SH-SY5Y (cell line): ENCODE results near the gene ATF5.

Experiments used
- GATA2 ChIP-seq: IDR thresholded peaks from 2 replicates; pipeline ENCODE4 v1.6.1; 2011; ENCODE audit warnings: mild to moderate bottlenecking, low read depth, low read length
- GATA3 ChIP-seq: IDR thresholded peaks from 2 replicates; pipeline ENCODE4 v1.6.1; 2011; ENCODE audit warnings: low read depth, mild to moderate bottlenecking, low read length, moderate library complexity

Gene ATF5

DNA sequence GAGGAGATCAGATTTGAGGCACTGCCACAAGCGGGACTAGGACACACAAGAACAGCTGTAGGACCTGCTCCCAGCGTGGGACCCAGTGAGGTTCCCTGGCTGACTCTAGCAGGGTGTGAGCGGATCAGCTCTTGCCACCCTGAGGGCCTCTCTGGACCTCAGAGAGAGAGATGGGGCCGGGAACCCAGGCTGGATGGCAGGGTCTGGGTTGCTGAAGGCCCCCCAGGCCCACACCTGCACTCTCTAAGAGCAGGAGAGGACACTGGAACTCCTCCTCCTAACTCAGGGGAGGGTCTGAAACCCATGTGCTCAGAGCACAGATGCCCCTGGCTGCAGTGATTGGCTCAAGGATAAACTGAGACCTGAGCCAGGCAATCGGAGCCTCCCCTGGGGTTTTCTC lies 18.8 kb upstream of the ATF5 start:
- no peak for TF ChIP-seq GATA2
- no peak for TF ChIP-seq GATA3

DNA sequence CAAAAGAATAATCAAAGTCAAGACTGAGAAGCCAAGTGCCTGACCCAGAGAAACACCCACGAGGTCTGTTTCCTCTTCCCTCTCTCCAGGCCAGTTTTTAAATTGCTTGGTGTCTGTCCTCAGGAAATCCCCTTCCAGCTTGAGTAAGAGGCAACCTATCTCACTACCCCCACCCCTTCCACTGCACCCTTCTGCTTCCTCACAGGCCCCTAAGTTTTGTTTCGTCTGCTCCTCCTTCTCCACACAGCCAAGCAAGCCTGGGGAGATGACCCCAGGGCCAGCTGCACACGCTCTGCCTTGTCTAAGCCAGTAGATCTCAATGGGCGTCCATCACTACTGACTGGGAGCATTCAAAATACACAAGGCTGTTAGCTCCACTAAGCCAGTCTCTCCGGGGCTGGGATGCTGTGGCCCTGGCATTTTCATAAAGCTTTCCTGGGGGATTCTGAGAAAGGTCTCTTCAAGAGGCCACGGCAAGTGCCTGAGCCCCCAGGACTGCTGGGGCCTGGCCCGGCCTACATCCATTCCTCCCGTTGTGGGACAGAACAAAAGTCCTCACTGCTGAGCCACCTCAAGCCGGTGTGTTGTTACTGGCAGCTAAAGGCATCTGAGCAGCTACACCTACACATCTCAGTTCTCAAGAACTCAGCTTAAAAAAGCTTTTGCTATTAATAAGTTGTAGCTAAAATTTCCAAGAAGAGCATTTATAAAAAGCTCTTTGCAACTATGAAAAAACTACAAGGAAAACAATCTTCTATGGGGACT lies 17.4 kb upstream of the ATF5 start:
- TF ChIP-seq GATA2 (no peak), GATA3 (no peak)

DNA sequence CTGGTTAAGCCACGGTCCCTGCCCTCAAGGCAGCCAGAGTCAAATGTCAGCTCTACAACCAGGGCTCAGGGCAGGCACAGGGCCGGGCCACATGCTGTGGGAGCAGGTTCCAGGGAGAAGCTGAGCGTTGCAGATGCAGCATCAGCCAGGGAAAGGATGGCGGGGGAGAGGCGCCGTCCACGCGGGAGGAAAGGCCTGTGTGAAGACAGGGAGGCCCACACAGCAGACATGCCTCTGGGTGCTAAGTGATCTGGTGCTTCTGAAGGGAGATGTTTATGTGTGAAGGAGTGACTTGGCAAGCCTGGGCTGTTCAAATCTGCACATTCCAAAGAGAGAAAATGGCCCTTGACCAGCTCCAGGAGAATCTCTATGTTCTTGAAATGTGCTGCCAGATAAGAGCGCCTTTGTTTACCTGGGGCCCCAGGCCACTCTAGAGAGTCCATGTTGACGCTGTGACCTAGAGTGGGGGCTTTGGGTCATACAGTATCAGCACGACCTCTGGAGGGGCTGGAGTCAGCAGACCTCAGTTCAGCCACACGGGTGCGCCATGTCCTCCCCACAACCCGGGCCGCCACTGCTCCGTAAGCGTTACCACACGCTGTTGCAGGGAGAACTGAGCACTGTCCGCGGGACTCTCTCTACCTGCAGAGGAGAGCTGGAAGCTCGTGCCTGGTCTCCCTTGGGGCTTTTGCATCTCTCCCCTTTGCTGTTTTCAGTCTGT lies 15.9 kb upstream of the ATF5 start:
- TF ChIP-seq GATA3, result no peak
- no peak for TF ChIP-seq GATA2

DNA sequence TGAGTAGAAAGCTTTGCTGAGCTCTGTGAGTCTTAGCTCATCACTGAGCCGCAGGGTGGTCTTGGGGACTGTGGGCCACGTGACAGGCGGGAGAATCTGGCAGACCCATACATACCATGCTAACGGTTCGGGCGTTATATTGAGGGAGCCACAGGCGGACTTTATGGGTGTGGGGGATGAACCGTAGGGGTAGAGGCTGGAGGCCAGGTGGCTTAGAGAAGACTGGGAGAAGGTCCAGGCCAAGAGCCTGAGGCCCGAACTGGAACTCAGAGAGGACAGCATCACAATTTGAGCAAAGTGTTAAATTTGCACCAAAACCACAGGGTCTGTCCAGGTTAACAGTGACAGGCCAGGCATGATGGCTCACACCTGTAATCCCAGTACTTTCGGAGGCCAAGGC lies 15.3 kb upstream of the ATF5 start:
- TF ChIP-seq GATA2, result no peak
- no peak for TF ChIP-seq GATA3

DNA sequence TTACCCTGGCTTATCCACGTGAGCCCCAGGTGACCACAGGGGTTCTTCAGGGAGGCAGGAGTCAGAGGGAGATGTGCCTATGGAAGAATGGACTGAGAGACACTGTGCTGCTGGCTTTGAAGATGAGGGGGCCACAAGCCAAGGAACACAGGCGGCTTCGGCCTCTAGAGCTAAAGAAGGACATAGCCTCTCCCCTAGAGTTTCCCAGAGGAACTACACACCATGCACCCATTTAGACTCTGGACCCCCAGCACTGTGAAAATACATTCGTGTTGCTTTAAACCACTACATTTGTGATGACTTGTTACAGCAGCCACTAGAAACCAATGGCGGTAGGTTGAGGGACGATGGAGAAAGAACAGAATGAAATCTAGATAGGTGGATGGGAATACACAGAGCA lies 13.7 kb upstream of the ATF5 start:
- TF ChIP-seq GATA3 (no peak), GATA2 (no peak)

DNA sequence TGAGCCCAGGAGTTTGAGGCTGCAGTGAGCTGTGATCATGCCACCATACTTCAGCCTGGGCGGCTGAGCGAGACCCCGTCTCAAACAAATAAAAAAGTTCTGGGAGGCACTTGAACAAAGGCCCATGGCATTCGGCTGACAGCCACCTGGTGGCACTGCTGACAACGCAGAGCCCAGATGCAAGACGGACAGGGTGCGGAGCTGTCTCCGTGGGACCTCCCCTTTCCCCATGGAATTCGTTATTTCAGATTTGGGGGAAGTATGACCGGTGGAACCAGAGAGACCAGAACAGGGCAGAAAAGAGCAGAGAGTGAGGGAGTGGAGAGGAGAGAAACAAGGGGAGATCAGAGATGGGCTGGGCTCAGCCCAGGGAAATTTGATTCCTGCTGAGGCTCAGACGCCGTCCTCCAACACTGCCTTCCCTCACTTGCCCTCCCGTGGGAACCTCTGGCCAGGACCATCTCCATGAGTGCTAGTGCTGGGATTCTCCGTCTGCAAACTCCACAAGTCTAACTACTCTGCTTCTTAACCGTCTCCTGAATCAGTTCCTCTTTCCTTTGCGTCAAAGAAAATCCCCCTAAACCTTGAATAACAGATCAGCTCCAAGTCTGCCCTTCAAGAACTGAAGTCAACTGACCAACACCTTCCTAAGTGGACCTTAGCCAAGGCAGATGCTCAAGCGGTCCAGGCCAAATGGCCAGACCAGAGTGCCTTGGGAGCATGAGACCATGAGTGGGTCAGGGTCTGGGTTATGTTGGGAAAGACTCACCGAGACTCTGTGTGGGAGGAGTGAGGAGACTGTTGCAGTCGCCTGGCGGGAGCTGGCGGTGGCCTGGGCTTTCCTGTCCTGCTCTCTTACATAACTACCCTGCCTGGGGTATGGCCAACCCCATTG lies 11.9 kb upstream of the ATF5 start:
- TF ChIP-seq GATA2, result no peak
- TF ChIP-seq GATA3, result no peak

DNA sequence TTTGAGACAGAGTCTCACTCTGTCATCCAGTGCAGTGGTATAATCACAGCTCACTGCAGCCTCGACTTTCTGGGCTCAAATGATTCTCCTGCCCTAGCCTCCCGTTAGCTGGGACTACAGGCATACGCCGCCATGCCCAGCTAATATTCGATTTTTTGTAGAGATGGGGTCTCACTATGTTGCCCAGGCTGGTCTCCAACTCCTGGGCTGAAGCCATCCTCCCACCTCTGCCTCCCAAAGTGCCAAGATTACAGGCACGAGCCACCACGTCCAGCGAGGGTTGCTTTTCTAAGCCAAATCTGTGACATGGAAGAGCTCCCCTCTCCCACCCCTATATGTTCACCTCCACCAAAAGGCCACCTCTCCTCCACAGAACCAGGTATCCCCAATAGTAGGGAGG lies 10.9 kb upstream of the ATF5 start:
- no peak for TF ChIP-seq GATA3
- TF ChIP-seq GATA2, result no peak

DNA sequence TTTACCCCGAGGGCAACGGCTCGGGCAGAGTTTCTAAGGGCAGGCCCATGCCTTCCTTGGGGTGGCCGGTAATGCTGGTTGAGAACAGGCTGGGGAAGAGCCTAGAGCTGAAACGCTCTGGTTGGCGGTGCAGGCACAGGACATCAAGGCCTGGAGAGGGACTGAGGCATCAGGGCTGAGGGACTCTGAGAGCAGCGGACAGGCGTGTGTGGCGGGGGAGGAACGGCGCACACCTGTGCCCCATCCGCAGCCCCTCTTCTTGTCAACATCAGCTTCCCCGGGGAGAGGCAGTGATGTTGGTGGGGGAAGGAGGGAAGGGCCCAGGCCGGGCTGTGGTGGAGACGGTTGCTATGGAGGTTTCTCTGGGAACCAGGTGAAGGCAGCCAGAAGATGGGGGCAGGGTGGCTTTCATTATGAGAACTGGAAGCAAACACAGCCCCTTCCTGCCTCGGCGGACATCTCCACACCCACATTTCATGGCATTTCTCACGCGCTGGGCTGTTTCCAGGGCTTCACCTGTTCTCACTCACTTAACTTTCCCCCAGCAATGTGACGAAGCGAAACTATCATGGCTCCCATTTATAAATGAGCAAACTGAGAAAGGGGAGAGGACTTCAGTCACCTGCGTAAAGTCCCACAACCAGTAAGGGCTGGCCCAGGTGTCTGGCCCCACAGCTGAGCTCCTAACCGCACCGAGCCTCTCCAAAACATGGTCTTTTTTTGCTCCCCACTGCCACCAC lies 8.2 kb upstream of the ATF5 start:
- TF ChIP-seq GATA3 (no peak), GATA2 (no peak)

DNA sequence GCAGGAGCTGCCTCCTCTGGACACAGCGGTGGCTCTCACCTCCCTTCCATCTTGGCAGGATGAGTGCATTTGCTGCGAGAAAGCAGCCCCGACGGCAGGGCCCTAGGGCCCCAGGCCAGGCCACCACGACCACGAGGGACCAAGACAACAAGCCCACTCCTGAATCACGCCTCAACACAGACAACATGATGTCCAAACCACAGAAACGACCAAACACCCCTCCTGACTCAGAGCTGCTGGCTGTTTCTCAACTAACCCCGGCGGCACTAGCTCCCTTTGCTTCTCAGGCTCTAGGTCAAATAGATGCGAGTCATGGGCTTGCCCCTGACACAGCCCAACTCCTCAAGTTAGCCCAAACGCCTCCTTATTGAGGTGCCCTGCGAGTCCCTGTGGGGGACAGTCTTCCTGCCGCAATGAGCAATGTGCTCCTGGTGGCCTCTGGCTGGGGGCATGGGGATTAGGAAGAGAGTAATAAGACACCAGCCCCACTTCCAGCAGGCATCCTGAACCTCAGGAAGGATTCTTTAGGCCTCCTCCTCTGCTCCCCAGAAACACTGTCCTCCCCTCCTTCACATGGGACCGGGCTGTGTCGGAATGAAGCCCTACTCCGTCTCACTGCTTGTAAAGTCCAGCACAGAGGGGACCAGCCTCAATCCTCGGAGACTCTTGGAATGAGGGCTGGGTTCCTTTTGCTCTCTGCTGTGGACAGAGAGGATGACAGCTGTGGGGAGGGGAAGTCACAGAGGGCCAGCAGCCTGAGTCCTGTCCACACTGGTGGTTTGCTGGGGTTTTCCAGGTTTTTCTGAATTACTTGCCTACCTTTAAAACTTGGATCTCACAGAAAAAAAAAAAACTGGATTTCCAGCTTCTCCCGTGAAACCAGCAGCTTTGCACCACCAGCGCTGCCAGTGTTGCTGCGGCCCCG lies 6.9 kb upstream of the ATF5 start:
- no peak for TF ChIP-seq GATA3
- no peak for TF ChIP-seq GATA2

DNA sequence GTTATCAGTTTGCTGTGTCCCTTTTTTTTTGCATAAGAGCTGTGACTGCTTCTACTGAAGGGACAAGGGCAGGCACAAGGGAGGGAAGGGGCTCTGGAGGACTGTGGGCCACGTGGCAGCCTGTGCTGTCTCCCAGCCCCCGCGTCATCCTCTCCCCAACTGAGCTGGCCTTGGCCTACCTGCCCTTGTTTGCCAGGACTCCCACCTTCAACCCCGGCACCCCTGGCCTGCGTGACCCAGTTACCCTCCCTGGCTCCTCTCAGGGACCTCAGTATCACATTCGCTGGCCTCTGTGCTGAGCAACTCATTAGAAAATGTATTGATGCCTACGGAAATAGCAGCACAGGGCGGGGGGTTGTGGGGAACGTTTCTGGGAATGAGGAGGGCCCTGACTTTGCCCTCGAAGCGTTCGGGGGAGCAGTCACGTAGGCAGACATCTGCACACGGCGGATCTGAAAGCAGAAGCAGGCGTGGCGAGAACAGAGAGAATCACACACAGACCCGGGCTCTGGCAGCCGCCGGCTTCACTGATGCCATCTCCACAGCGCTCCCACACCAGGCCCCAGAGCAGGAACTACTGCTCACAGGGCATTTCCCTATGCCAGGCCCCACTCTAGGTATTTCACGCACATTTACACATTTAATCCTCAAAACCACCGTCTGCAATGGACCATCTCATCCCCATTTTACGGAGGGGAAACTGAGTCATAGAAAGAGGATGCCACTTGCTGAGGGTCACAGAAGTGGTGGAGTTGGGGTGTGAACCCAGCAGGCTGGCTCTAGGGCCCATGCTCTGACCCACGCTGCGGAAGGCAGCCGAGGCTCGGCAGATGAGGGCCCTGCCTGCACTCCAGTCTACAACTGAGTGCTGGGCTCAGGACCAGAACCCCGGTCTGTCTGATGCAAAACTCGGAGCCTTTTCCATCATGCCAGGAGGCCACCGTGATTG lies 5.7 kb upstream of the ATF5 start:
- TF ChIP-seq GATA3, result no peak
- TF ChIP-seq GATA2, result no peak

DNA sequence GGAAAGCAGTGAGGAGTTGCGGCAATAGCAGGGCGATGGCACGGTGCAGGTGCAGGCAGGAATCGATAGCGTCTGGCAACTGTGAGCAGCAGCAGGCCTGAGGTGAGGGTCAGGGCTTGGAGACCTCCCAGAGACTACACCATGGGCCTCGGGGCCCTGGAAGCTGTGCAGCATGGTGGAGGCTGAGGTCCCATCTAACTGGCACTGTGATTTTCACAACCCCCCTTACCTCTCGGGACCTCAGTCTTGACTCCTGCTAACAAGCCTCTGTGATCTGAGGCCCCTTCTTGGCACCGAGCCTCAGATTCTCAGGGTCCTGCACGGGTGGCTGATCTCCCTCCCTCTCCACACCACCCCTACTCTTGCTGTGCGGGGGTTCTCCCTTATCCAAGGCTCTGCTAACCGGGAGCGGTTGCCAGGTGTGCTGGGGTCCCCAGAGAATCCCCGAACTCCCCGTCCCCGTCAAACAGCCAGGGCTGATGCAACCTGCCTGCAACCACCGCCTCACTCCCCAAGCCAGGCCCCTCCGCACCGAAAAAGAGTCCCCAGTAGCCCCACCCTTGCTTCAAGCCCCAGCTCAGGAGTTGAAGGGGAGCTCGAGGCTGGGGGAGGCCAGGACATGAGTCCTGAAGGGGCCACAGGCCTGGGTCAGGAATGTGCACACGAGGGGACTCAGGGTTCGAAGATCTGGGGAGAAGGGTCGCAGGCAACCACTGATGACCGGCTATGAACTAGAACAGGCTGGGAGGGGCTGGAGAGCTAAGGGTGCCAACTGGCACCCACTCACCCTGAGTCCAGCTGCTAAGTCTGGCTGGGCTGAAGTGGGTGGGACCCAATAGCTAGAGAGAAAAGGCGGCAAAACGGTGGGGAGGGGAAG lies 4.8 kb upstream of the ATF5 start:
- TF ChIP-seq GATA3, result no peak
- TF ChIP-seq GATA2, result no peak

DNA sequence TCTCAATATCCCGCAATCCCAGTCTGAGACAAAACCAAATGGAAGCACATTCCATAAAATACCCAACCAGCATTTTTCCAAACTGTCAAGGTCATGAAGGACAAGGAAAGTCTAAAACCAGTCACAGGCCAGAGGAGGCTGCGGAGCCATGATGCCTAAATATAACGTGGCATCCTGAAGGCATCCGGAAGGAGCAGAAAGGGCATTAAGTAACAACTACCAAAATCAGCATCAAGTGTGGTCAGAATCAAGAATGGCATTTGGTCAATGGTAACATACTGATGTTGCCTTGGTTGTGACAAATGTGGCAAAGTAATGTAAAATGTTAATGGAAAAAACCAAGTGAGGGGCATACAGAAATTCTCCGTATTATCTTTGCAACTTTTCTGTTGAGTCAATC lies 3.5 kb upstream of the ATF5 start:
- no peak for TF ChIP-seq GATA2
- TF ChIP-seq GATA3, result no peak
